ENCODE measurements around the gene MARCHF10.

Gene MARCHF10

DNA sequence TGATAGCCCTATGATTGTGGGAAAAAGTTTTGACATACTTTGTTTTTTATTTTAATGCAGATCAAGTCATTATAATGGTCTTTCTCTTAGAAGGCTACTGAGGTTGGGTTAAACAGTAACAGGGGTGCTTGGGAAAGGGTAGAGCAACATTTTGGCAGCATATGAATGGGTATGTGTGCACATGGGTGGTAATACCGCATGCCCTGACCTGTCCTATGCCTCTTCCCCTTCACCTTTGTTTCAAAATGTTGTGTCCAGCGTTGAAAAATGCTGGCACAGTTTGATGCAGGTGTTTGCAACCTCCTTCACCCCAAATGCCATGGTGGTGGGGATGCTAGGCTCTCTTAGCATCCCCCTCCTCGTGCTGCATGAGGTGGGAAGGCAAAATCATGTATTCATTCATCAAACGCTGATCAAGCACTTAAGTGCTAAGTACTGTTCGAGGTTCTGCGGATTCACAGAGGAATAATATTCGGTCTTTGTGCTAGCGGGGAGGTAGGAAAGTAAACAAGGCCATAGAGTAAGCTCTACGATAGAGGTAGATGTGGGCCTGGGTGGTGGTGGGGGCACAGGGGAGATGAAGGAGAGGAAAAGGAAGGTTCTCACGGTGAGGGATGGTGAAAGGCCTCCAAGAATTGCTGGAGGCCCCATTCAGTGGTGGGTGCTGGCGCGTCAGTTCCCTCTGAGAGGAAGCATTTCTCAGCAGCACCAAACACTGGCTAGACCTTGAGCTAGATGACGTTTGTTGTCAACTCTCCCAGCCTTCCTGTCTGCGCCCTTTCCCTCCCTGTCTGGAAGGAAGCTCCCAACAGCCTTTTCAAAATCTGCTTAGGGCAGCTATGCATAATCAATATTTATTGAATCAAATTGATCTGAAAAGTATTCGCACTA lies 13.3 kb upstream of the MARCHF10 start:
- no peak for ATAC-seq

DNA sequence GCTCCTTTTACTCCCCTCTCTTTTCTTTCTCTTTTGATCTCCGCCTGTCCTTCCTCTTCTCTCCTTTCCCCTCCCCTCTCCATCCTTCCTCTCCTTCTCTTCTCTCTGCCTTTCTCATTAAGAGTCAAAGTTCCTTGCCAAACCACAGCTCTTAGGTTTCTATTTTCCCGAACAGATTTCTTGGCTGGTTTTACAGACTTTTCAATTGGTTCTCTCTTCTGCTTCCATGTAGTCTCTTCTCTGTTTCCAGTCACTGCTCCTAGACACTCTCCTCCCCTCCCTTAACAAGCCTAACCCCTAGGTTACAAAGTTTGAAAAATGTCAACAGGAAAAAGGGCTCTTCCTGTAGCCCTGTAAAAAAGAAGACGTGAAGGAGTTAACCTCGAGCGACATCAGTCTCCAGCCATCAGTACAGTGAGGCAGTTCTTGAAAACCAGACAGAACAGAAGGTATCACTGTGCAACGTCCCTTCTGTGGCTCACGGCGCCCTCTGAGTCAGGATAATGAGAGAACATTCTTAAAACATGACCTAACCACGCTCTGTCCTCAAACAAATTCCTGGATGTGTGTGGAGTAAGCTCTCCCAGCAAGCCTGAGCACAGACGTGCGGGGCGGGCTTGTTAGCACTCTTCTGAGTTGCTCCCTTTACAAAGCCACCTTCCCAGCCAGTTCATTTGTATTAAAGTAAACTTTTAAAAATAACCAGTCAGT lies 11.6 kb upstream of the MARCHF10 start:
- ATAC-seq = no peak

DNA sequence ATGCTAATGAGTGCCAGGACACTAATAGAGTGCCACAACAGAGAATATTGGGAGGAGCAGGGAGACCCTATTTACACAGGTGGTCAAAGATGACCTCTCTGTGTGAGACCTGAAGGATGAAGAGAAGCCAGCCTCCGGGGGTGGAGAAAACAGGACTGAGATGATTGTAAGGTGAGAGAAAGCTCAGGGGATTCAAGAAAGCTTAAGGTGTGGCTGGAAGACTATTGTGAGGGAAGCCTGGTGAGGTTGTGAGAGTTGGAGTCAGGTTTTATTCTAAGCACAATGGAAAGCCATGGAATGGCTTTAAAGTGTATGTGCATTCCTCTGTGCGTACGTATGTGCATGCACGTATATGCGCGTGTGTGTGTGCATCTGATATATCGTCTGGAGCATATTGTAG lies 10.4 kb upstream of the MARCHF10 start:
- no peak for ATAC-seq

DNA sequence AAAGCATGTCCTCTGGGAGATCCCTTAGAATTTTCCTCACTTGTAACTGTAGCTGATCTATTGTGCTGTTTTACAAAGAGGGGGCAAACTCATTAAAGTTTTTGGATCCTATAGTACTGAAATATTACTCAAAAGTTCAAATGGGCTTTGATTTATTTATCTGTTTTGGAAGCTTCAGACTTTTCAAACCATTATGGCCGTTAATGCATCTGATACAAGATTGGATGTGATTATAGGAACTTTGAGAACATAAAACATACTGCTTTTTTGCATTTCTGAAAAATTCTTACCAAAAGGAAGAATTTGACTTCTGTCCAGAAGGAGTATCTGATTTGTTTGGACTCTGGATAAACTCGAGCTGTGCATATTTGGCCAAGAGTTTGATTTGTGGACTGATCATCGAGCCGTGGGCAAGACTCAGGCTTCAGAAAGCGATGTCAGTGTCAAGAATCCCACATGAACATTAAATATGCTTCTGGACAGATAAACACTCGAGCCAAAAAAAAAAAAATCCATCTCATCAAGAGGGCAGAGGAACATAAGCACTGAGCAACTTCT lies 8.2 kb upstream of the MARCHF10 start:
- no peak for ATAC-seq

DNA sequence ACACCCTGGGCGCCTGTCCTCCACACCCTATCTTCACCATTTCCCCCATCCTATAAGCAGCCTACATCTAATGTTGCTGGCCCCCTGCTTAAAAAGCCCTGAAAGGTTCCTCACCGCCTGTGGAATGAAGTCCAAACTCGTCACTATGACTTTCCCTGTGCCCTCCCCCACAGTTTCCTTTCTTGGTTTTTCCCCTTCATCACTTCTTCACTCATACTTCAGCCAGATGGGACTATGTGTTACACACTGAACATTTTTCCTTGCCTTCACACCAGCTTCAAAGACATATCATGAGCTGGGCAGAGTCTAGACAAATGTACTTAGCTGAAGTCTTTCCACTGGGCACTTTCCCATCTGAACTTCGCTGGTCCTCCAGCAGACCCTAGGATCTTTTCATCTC lies 1.5 kb upstream of the MARCHF10 start:
- ATAC-seq = no peak

DNA sequence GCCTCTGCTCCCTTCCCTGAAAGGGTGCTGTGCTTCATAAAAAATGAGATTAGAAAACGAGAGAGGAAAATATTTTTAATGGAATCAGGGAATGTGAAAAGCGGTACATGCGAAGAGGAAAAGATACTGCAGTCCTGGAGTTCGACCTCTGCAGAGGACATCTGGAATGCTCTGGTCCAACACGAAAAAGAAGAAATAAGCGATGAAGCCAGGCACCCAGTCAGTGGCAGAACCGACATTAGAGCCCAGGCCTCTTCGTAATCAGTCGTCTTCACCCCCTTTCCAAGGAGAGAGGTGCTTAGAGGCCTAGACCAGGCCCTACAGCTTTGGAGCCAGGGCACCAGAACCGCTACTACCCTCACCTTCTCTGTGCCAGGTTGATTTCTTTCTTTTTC lies 459 bp upstream of the MARCHF10 start:
- no peak for ATAC-seq

DNA sequence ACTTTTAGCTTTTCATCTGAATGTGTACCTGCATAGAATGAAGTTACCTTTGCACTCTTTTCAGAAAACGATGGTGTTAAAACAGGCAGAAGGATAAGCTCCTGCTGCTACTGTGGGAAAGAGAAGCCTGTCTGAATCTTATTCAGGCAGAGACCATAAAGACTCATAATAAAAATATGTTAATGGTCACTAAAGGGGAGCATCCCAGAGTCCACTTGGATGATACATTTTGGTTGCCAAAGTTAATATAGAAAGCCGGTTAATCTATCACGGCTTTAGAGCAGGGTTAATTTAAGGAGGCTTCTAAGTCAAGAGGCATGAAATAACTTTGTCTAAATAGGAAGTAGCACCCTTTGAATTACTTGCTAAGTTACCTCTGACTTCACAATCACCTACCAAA lies 2.9 kb downstream of the MARCHF10 start:
- no peak for ATAC-seq

DNA sequence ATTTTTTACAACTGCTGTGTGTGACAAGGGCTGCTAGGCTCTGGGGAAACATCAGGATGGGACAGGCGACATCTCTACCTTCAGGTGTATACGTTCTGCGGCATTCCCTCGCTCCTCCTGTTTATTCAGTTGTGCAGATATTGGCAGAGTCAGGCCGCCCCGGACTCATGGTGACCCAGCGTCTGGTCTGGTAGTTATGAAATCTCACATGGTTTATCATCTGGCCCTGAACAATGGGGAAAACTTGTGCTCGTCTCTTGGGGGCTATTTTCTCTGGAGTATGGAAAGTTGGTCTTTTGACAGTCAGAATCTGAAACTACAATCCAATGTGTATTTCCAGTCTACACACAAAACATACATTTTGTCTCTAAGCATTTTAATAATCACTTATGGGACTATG lies 3.3 kb downstream of the MARCHF10 start:
- no peak for ATAC-seq

DNA sequence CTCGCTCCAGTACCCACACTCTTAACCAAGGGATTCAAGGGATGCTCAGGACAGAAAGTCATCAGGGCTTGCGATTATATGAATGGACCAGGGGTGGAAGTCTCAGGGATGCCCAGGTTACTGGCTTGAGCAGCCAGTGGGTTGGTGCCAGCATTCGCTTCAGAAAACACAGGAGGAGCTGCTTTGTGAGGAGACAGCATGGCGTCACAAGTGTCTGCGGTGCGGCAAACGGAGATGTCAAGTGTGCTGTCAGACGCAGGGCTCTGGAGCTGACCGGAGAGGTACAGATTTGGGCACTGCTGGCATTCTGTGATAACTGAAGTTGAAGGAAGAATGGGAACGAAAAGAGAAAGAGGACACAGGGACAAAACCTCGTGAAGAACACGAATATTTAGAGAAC lies 4.1 kb downstream of the MARCHF10 start:
- no peak for ATAC-seq

DNA sequence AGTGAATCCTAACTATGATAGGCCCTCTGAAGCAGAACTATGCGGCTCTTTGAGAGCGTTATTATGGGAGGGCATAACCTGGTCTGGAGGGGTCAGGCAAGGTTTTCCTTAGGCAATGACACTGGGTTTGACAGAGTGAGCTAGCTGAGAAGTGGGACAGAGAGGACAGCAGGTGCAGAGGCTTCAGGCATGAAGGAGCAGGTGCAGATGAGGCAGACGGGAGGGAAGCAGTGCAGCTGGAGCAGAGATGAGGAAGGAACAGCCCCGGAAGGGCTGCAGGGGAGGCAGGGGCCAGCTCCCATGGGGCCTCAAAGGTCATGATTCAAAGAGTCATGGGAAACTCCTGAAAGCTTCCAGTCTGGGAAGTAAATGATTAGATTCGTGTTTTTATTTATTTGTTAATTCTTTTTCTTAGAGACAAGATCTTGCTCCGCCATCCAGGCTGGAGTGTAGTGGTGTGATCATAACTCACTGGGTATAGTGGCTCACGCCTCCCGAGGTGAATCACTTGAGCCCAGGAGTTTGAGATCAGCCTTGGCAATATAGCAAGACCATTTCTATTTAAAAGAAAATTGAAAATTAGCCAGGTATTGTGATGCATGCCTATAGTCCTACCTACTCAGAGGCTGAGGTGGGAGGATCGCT lies 5.4 kb downstream of the MARCHF10 start:
- ATAC-seq = no peak

DNA sequence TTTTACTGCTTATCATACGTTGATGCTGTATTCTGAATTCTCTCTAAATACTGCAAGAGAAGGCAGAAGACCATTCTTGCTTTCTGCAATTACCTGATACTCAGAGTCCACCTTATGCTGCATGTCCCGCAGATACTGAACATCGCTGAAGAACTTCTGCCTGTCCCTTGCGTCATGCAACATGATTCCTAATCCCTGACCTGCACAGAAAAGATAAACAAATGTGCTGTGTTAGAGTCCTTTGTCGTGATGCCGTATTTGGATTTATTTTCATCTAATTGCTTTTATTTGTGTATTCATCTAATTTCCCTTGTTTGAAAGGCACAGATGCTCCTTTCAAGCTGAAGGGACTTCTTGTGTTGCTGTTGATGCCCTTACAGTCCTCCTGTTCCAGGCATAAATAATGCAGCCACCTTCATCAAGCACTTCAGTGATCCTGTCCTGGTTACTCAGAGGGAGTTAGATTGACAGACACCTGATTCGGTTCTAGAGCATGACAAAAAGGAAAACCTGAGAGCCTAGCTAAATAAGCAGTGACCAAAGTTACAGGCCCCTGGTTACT lies 6.5 kb downstream of the MARCHF10 start:
- no peak for ATAC-seq

DNA sequence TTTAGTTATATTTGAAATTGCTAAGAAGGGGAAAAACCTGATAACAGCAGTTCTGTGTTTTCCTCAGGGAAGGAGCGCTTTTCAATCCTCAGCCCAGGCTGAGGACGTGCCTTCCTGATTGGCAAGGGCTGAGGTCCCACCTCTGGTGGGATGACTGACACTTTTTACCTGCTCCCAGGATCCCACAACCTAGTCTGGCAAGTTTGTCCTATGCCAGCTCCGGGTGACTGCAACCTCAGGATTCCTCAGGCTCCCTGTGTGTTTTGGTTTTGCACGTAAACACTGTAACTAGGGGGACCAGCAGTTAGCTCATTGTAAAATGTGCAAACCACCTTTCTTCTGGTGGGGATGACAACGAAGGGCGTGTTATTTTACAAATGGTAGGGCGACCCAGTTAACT lies 7.5 kb downstream of the MARCHF10 start:
- no peak for ATAC-seq

DNA sequence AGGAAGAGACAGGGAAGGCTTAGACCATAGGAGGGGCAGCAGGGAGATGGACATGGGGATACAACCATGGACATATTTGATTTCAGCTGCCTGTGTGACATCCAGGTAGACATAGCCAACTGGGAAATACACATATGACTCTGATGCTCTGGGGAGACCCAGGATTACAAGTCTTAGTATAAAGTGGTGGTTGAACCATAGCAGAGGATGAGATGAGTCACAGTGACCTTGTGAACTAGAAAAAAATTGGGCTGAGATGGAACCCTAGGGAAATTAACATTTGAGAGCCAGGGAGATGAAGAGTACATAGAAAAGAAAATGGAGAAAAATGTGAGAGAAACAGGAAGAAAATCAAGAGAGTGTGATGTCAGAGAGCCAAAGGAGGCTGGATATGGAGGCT lies 10.2 kb downstream of the MARCHF10 start:
- ATAC-seq = no peak

DNA sequence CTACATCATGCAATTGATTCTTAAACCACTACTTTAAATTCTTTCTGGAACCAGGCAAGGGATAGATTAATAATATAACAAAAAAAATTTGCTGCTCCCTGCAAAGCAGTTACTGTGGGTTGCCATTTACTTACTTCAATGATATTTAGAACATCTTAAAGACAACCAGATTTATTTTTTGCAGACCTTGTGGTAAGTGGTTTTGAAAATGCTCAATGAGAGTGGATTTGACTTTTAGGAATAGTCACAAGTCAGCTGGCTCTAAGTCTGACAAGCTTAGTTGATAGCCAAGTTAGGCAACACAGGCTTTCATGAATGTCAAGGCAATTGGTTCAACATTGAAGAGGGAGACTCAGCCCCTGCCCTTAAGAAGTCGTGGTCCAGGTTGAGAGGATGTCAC lies 11.8 kb downstream of the MARCHF10 start:
- ATAC-seq = no peak

DNA sequence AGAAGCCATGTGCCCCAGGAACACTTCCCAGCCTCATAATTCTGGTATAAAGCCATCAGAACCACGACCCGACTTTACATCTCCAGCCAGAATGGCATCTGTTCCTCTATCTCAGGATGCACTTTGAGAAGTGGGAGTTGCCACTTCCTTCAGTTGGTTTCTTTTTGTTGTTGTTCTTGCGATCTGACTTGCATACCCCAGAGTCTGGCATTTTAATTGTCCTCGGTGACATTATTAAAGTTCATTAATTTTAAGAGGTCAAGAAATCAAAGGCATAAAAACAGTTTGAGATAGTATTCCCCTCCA lies 13.5 kb downstream of the MARCHF10 start:
- ATAC-seq = no peak

DNA sequence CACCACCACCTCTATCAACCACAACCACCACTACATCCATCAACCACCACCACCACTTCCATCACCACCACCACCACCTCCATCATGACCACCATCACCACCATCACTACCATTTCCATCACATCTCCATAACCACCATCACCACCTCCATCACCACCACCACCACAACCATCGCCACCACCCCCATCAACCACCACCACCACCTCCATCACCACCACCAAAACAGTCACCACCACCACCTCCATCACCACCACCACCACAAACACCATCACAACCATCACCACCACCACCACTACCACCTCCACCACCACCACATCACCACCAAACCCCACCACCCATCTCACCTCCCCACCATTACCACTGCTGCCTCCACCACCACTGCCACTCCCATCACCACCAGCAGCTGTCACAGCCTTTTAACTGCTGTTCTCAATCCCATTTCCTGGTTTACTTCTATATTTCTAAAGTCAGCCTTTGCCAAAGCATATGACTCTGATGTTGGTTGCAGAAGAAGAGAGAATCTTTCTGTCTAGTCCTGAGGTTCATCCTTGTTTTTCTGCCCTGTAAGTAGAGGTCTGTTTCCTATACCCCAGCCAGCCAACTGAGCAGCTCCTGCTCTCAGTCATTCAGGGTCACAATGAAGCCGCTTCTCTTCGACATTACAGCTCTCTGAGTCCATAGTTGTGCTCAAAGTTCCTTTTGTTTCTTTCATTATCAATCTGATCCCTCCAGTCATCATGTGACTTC lies 14.0 kb downstream of the MARCHF10 start:
- no peak for ATAC-seq

DNA sequence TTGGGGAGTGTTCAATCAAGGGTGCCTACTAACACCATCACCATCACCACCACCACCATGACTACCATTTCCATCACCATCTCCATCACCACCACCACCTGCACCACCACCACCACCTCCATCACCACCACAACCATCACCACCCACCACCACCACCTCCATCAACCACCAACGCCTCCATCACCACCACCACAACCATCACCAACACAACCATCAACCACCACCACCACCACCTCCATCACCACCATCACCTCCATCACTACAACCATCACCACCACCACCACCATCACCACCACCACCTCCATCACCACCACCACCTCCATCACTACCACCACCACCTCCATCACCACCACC lies 15.7 kb downstream of the MARCHF10 start:
- ATAC-seq = no peak

DNA sequence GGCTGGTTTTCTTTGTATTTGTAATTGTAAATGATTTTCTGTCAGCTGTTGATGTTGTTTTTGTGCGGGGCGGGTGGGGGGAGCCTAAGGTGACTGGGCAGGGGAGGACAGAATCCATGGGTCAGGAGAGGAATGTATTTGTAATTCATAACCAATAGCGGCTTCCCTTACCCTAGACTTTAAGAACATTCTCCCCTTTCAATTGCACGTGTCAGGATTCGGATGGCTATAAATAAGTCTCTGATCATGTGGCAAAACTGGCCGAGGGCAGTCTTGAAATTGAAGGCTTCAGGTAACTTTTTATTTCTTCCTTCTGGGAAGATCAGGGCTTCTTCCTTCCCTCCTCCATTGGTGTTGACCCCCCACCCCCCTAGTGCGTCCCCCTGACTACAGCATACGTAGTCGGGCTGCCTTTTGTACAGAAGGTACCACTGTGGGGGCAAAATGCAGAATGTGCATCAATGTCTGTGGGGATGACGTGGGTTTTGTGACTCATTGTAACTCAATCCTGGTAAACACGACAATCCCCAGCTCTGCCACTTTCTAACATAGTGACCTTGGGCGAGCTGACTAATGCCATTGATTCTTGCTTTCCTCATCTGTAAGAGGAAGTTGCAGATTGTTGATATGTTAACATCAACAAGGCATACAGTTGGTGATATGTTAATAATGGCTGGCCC lies 16.2 kb downstream of the MARCHF10 start:
- ATAC-seq = no peak

DNA sequence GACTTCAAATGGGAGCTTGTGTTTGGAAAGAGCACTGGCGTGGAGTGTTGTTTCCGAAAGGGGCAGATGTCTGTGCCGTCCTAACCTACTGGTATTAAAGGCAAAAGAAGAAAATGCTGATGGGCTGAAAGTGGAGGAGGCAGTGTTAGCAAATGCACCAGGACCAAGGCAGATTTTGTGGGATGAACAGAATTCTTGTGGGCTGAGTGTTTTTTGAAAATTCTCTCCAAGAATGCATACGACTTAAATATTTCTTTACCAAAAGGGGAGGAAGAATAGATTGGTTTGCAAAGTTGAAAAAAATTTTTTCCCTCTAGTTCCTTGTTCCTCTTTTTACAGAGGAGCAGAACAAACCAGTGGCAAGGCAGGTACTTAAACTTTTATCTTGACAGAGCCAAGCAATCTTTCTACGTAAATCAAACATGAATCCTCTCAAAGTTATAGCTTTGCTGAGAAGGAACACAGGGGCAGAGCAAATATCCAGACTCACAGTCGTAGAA lies 16.8 kb downstream of the MARCHF10 start:
- ATAC-seq = no peak

DNA sequence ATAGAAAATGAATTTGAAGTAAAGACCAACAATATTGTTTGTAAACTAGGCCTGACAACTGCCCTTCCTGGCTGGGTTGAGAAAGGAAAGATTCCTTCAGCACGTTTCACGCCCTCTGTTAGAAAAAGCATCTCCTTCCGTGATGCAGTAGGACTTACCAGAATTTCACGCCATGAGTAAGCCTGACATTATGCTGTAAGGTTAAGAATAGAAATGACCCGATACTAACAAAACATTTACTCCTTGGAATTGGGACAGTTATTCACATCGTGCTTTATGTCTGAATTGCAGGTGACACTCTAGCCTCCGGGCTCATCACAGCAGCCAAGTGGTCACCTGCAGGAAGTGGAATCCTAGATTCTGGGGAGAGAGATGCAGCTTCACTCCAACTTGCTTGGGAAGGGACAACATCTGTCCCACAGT lies 17.5 kb downstream of the MARCHF10 start:
- ATAC-seq = no peak

DNA sequence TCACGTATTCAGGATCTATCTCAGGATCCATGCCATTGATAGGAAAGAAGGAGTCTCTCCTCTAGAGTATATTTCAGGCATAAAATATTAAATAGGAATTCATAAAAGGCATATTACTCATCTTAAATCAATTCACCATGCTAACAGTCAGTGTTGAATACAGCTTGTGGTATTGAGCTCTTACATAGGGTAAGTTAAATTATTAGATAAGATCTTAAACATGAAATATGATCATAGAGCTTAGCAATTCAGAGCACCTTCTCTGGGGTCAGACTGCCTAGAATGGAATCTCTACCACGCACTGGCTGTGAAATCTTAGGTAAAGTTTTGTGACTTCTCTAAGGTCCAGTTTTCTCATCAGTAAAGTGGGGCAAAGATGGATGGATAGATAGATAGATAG lies 20.7 kb downstream of the MARCHF10 start:
- ATAC-seq = no peak

DNA sequence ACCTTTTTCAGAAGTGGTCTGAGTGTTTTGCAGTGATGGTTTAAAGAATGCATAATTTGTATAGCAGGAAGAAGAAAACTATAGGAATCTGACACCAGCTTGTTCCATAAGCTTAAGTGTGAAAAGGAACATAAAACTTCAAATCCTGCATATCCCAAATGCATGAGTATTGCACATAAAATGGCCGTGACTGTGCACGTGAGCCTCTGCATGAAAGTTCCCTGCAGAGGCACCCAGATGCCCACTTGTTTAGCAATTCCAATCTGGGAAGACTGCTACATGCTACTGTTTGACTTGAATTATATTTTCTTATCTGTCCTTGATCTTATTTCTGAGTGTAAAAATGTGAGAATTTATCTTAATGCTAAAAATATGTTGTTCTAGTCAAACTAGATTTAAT lies 21.5 kb downstream of the MARCHF10 start:
- no peak for ATAC-seq

Measured in activated CD4-positive, CD25-positive, alpha-beta regulatory T cell treated with anti-CD3 and anti-CD28 coated beads, Interleukin-2, amount 50 U/mL, for 24 hours (primary cell).